Activated CD8-positive, alpha-beta T cell treated with anti-CD3 and anti-CD28 coated beads for 36 hours (primary cell): ENCODE measurements around the gene POLQ. TPM values are rescaled to one million over a fixed set of nuclear protein-coding genes. Genes with fewer than 3 reads are reported as not detected.

Experiments used
- ATAC-seq: fragments of 200-7000 bp; cut with Tn5 transposase; one replicate; pipeline ENCODE4 v1.10.0; 2021; ENCODE audit warnings: mild to moderate bottlenecking, moderate library complexity
- CTCF ChIA-PET: fragments of 350-600 bp; sonication (Branson Sonifier 250); formaldehyde crosslinking; loops from one replicate; lab custom pipeline; 2021; ENCODE audit warnings: antibody characterized with exemption; lab: Charles Lee
- POLR2A ChIA-PET: fragments of 350-600 bp; sonication (Branson Sonifier 250); formaldehyde crosslinking; loops from one replicate; lab custom pipeline; 2021; ENCODE audit warnings: antibody characterized with exemption; lab: Charles Lee
- DNase-seq: peaks from one replicate; pipeline ENCODE4 v3.0.0-alpha.2; 2020
- H3K27ac Mint-ChIP-seq: one replicate; pipeline ENCODE4 v1.8.0; 2021; ENCODE audit warnings: mild to moderate bottlenecking, mixed read lengths
- H3K27me3 Mint-ChIP-seq: one replicate; pipeline ENCODE4 v1.8.0; 2021; ENCODE audit warnings: mixed read lengths
- H3K36me3 Mint-ChIP-seq: one replicate; pipeline ENCODE4 v1.8.0; 2021; ENCODE audit warnings: low read depth, mixed read lengths
- H3K4me1 Mint-ChIP-seq: one replicate; pipeline ENCODE4 v1.8.0; 2021; ENCODE audit warnings: low read depth, mixed read lengths
- H3K4me3 Mint-ChIP-seq: one replicate; pipeline ENCODE4 v1.8.0; 2021; ENCODE audit warnings: mild to moderate bottlenecking, moderate library complexity, mixed read lengths
- H3K9me3 Mint-ChIP-seq: one replicate; pipeline ENCODE4 v1.8.0; 2021; ENCODE audit warnings: mixed read lengths
- intact Hi-C: fragments of 100-400 bp; cut with micrococcal nuclease; formaldehyde crosslinking; loops from one replicate; pipeline ENCODE4 v1.10.0; 2022
- total RNA-seq, 2 experiments: library from RNA; stranded (reverse); gene quantifications; one replicate each; pipeline ENCODE4 v1.2.3, GENCODE V29; 2021
- TF ChIP-seq, protein P1 (sequence below): fragments of 200-600 bp; IDR thresholded peaks from one replicate; pipeline ENCODE4 v1.8.0; 2022; ENCODE audit warnings: antibody characterized with exemption, mild to moderate bottlenecking

POLQ gene
- total RNA-seq, 2 experiments from 2014 or later = 22.0 to 23.6 TPM

DNA sequence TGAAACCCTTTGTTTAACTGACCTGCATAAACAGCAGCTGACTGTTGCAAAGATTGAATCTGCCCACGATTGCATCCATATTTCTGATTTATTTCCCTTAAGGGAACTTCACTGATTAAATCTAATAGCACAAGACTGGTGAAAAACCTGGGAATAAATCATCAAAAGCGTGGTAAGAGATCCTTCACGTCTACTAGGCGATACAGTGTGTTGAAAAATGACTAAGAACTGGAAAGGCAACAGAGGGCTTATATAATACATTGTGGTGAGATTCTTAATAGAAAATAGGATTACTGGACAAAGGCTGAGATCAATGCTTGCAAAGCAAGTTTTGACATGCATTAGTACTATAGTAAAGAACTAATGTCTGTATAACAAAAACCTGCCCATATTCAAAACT lies 49.0 kb downstream of the POLQ start:
- intact Hi-C loops = no loop called here
- ATAC-seq (no peak), DNase-seq (no peak)
- H3K36me3 Mint-ChIP-seq = peaks cover 42% of the 10 kb centered on the region
- TF ChIP-seq, protein P1, sequence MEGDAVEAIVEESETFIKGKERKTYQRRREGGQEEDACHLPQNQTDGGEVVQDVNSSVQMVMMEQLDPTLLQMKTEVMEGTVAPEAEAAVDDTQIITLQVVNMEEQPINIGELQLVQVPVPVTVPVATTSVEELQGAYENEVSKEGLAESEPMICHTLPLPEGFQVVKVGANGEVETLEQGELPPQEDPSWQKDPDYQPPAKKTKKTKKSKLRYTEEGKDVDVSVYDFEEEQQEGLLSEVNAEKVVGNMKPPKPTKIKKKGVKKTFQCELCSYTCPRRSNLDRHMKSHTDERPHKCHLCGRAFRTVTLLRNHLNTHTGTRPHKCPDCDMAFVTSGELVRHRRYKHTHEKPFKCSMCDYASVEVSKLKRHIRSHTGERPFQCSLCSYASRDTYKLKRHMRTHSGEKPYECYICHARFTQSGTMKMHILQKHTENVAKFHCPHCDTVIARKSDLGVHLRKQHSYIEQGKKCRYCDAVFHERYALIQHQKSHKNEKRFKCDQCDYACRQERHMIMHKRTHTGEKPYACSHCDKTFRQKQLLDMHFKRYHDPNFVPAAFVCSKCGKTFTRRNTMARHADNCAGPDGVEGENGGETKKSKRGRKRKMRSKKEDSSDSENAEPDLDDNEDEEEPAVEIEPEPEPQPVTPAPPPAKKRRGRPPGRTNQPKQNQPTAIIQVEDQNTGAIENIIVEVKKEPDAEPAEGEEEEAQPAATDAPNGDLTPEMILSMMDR = no peak
- H3K4me1 Mint-ChIP-seq = no peaks in the 10 kb centered on the region
- CTCF ChIA-PET = no interaction called here
- POLR2A ChIA-PET = interaction anchor here (0.6 kb wide), 1 partner anchor 1294 kb away, joined by 3 read pairs; no protein-coding TSS in a partner anchor
- no peak overlapping the region for H3K4me3 Mint-ChIP-seq
- H3K9me3 Mint-ChIP-seq = no peaks in the 10 kb centered on the region
- no peak overlapping the region for H3K27ac Mint-ChIP-seq
- H3K27me3 Mint-ChIP-seq = no peaks in the 10 kb centered on the region

DNA sequence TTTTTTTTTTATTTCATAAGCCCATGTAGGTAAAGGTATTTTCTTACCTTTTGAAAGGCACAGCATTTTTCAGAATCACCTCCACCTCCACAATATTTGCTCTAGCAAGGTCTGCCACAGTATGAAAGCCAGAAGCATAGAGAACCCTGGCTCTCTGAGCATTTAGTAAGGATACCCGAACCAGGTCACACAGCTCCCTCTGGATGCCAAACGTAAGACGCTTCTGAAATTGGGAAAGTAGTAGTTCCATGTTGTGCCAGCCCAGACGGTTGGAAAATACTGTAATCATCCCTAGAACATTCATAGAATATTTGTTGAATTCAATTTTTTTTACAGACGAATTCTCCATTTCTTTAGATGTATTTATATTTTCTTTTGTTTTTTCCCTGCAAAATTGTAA lies 52.4 kb downstream of the POLQ start:
- POLR2A ChIA-PET = no interaction called here
- H3K27me3 Mint-ChIP-seq = no peaks in the 10 kb centered on the region
- H3K9me3 Mint-ChIP-seq = no peaks in the 10 kb centered on the region
- no peak overlapping the region for H3K4me3 Mint-ChIP-seq
- TF ChIP-seq, protein P1 = no peak
- no peaks in the 10 kb centered on the region for H3K4me1 Mint-ChIP-seq
- CTCF ChIA-PET = no interaction called here
- H3K27ac Mint-ChIP-seq = no peak overlapping the region
- H3K36me3 Mint-ChIP-seq = peaks cover 59% of the 10 kb centered on the region
- intact Hi-C loops = no loop called here
- ATAC-seq = no peak
- DNase-seq = no peak

DNA sequence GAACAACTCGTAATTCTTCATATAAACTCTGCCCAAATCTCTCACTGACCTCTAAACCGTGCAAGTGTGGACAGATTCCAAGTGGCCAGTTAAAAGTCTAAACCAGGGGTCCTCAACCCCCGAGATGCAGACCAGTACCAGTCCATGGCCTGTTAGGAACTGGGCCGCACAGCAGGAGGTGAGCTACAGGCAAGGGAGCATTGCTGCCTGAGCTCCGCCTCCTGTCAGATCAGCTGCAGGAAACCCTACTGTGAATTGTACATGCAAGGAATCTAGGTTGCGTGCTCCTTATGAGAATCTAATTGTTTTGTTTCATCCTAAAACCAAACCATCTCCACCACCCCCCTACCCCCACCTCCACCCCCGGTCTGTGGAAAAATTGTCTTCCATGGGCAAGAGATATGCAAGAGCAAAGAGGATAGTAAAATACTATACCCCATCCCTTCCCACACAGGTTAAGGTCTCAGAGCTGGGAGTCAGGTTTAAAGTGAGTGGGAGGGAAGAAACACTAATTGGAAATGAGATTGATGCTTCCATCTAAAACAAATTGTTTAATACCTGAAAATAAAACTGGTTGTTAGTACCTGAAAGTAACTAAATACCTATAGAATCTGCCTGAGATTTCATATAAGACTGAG lies 54.0 kb downstream of the POLQ start:
- no peak overlapping the region for H3K27ac Mint-ChIP-seq
- no peaks in the 10 kb centered on the region for H3K4me1 Mint-ChIP-seq
- intact Hi-C loops = no loop called here
- CTCF ChIA-PET = no interaction called here
- TF ChIP-seq, protein P1 = no peak
- no peak overlapping the region for H3K4me3 Mint-ChIP-seq
- H3K27me3 Mint-ChIP-seq = no peaks in the 10 kb centered on the region
- no peak for ATAC-seq
- H3K9me3 Mint-ChIP-seq = no peaks in the 10 kb centered on the region
- peaks cover 56% of the 10 kb centered on the region for H3K36me3 Mint-ChIP-seq
- DNase-seq = no peak
- POLR2A ChIA-PET = no interaction called here

DNA sequence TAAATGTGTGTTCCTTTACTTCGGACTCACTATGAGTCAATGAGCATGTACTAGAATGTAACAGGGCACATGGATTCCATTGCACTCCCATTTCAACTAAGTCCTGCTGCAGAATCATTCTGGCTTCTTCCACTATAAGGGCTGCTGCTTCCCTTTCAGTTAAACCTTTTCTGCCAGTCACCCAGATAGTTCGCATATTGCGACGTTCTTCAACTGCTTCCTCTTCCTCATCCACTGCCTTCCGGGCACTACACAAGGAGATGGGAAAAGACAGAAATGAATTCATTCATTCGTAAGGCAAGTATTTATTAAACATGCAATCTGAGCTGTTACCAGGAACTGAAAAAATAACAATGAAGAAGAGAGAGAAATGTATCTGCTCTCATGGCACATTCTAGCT lies 55.6 kb downstream of the POLQ start:
- Mint-ChIP-seq H3K4me1 (no peaks in the 10 kb centered on the region), H3K27ac (no peak overlapping the region), H3K9me3 (no peaks in the 10 kb centered on the region), H3K27me3 (no peaks in the 10 kb centered on the region), H3K4me3 (no peak overlapping the region), H3K36me3 (peaks cover 47% of the 10 kb centered on the region)
- ATAC-seq = no peak
- ChIA-PET CTCF (no interaction called here), POLR2A (no interaction called here)
- TF ChIP-seq, protein P1 = no peak
- intact Hi-C loops = no loop called here
- DNase-seq = no peak

DNA sequence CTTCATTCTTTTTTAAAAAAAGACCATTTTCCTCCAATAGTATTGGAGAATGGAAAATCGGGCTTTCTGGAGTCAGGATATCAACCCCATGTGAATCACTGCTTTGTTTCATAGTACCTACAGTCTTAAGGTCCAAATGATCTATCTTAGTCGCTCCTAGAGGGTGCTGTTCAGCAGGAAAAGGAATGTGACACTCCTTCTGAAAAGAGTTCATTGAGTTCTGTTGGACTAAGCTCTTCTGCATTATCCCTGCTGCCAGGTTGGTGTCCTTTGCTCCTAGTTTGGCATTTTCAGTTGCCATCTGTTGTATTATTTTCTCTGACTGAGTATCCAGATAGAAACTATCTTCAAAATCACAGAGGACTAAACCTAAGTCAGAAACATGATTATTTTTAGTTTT lies 57.2 kb downstream of the POLQ start:
- CTCF ChIA-PET = no interaction called here
- TF ChIP-seq, protein P1 = no peak
- H3K27ac Mint-ChIP-seq = no peak overlapping the region

More for the DNA sequence above, 57.2 kb downstream of the POLQ start:
- peaks cover 44% of the 10 kb centered on the region for H3K36me3 Mint-ChIP-seq
- POLR2A ChIA-PET = no interaction called here
- ATAC-seq (no peak), DNase-seq (no peak)
- H3K9me3 Mint-ChIP-seq = no peaks in the 10 kb centered on the region
- H3K4me3 Mint-ChIP-seq = no peak overlapping the region
- no peaks in the 10 kb centered on the region for H3K27me3 Mint-ChIP-seq
- intact Hi-C loops = no loop called here
- H3K4me1 Mint-ChIP-seq = no peaks in the 10 kb centered on the region
